WI38 (cell line): ENCODE results near the gene HEG1.

Source experiments
- H3K4me3 ChIP-seq: 2 replicates; pipeline ENCODE4 v1.5.1; 2011; ENCODE audit warnings: low read depth, mild to moderate bottlenecking, control low read depth, low read length
- TF ChIP-seq, protein P1 (sequence below): IDR thresholded peaks from 2 replicates; pipeline ENCODE4 v1.5.1; 2012; ENCODE audit warnings: low read depth, mild to moderate bottlenecking, control low read depth, low read length

The HEG1 gene

DNA sequence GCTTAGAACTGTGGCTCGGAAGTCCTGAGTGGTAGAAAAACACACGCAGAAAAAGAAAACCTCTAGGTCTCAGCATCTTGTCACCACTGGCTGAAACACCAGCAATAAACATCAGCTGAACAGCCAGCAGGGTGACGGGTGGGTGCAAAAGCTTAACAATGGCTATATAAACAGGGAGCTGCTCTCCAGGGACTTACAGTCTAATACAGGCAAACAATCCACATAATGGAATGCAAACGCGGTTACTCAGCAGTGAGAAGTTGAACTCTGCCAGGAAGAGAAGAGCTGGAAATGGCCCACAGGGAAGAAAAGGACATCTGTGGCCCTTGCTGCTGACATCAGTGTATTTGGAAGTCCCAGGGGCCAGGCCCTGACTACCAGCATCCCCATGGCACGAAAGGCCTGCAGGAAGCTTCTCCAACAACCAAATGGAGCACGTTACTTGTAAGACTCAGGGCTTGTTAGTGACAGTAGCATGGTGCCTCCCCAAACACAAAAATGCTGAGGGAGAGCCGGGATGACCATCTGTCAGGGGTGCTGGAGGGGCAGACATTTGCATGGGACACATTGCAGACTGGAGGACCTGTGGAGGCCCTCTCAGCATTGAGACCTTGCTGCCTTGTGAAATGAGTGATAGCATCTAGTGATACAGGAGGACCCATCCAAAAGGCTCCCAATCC, 3.0 kb downstream of the HEG1 start:
- TF ChIP-seq, protein P1, sequence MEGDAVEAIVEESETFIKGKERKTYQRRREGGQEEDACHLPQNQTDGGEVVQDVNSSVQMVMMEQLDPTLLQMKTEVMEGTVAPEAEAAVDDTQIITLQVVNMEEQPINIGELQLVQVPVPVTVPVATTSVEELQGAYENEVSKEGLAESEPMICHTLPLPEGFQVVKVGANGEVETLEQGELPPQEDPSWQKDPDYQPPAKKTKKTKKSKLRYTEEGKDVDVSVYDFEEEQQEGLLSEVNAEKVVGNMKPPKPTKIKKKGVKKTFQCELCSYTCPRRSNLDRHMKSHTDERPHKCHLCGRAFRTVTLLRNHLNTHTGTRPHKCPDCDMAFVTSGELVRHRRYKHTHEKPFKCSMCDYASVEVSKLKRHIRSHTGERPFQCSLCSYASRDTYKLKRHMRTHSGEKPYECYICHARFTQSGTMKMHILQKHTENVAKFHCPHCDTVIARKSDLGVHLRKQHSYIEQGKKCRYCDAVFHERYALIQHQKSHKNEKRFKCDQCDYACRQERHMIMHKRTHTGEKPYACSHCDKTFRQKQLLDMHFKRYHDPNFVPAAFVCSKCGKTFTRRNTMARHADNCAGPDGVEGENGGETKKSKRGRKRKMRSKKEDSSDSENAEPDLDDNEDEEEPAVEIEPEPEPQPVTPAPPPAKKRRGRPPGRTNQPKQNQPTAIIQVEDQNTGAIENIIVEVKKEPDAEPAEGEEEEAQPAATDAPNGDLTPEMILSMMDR, result no peak
- peak overlapping the region; percentile 92 for H3K4me3 ChIP-seq

DNA sequence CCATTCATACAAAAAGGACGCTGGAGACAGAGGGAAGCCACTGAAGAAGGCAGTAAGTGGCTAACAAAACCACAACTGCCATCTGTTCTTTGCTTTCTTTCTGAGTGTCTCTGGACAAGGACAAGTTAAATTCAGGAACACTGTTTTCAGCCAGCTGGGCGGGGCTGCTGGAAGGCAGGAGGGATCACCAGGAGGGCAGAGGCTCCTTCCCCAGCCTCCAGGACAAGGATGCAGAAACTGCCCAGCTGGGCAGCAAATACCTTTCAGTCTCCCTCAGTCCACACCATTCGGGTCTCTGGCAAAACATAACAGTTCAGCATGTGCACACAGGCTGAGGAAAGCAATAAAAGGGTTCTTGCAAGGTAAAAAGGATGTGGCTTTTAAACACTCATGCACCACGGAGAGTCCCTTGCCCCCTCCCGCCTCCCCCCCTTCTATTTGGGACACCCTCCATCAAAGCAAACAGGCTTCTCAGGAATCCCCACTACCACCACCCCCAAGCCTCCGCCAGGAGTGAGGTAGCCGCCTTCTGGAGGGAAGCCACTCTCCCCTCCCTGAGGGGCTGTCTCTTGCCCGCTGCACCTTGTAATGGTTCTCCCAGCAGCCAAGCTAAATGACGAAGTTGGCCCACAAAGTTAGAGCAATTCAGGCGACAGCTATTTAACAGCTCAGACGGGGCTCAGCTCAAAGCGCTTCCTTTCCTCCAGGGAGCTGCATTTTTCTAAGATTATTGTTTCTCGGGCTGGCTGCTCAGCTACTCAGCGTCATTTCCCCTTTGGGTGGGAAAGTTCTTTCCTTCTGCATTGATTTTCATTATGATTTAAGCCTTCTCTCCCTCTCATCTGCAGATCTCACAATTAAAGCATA, 3.8 kb downstream of the HEG1 start:
- H3K4me3 ChIP-seq, result peak overlapping the region; percentile 92
- TF ChIP-seq, protein P1, result no peak

DNA sequence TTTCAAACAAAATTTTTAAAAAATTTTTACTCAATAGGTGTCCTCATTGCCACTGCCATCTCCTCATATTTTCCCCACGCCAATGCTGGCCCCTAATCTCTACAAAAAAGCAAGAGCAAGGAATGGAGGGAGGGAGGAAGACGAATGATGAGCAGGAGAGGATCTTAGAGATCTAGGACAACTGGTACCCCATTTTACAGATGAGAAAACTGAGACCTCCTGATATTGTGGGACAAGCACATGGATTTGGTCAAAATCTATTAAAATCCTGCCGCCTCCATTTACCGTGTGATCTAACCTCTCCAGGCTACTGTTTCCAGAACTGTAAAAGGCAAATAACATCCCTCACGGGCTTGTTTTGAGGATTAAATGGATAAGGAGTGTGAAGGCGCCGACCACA, 4.6 kb downstream of the HEG1 start:
- TF ChIP-seq, protein P1, result no peak
- H3K4me3 ChIP-seq, result peak overlapping the region; percentile 92

DNA sequence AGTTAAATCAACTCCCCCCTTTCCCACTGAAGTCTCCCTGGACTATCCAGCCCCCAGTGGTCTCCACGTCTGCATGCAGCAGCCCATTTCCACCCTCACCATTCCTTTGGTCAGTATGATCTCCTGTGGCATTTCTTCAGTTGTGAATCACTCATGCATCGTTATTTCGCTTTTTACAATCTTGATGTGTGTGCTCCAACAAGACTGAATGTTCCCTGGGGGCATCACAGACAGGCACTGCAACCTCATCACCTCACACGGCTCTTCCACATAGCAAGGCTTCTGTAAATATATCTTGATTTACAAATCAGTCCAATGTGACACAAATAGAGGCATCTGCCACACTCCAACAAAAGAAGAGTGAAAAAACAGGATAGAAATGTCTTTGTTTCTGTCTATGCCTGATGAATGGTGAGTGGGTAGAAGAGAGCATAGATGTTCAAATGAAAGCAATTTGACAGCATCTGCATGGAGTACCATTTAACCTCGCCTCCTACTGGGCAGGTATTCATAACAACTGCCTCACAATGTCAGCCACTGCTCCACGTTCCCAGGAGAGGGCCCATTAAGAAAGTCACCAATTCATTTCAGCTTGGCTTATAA, 5.2 kb downstream of the HEG1 start:
- TF ChIP-seq, protein P1, result no peak
- H3K4me3 ChIP-seq, result no peak overlapping the region

DNA sequence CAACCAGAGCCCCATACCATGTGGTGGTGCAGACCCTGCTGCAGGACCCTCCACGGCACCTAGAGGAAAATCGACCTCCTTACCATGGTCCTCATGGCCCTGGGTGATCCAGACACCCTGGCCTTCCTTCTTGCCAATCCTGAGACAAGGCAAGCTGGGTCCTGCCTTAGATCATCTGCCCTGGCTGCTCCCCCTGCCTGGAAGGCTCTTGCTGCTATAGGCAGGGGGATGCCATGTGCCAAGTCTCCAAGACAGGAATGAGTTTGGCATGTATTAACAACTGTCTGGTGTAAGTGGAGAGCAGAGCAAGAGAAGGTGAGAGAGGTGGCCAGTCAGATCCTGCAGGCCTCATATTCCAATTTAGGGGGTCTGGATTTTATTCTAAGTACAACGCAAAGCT, 7.5 kb downstream of the HEG1 start:
- TF ChIP-seq, protein P1, result no peak
- no peak overlapping the region for H3K4me3 ChIP-seq

DNA sequence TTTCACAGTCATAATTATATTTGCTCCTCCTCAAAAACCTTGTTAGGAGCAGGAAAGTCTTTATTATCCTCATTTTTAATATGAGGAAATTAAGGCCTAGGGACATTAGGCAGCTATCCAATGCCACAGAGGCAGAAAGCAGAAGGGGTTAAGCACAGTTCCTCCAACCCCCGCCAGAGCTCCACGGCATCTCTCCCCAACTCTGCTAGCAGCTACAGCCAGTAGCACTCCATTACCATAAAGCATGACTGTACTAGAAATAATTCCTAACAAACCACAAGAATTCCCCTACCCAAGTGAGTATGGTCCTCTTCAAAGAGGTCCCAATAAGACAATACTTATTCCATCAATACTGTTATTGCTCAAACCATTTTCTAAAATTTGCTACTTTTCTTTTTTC, 9.8 kb downstream of the HEG1 start:
- H3K4me3 ChIP-seq, result no peak overlapping the region
- TF ChIP-seq, protein P1, result peak; percentile 53

DNA sequence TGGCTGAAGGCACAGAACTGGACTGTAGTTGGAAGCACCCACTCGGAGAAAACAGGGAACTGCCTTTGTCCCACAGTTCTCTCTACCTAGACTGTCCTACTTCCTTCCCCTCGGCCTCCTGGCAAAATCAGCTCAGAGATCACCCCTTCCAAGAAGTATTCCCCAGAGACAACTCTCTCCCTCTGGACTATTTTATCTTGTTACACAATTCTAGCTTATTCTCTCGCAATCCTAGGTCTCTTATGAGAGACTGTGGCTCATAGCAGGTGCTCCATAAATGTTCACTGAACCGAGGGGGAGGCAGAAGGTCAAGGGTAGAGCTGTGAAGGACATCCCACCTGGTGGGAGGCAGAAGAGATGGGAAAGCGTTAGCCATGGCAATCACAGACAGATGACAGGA, 10.6 kb downstream of the HEG1 start:
- no peak overlapping the region for H3K4me3 ChIP-seq
- TF ChIP-seq, protein P1, result no peak
